ENCODE results near the gene GCC2. TPM values are rescaled to one million over a fixed set of nuclear protein-coding genes. Genes with fewer than 3 reads are reported as not detected.

The GCC2 gene
- total and polyA plus RNA-seq, 9 of the 15 experiments (the other 6 are each of a cell fraction or from before 2014, with no cell fraction given) = 11.4 to 35.7 (median 19.9) TPM

DNA sequence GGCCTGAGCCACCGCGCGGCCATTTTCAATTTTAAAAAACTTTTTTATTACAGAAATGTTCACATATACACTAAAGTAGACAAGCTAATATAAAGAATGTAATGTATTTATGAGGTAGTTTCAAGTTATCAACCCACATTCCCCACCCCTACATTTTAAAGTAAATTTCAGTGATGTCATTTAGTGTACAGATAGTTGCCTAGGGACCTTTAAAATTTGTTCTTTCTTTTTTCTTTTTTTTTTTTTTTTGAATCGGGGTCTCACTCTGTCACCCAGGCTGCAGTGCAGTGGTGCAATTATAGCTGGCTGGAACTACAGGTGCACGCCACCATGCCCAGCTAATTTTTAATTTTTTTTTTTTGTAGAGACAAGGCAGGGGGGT lies 82.7 kb downstream of the GCC2 start:
- no peak for FAIRE-seq
- WGBS (ENCODE audit: insufficient coverage, low coverage, missing lambda C conversion rate) = 79% methylated on average over 4 of the region's 5 CpGs
- Histone ChIP-seq H4K20me1 (replicated peaks; ENCODE audit: control insufficient read depth, insufficient read depth, low read length) (peaks cover 8% of the 10 kb centered on the region; the same call in 1 of the 2 replicates), H2AFZ (ENCODE audit: low read depth, low read length) (peak overlapping the region; percentile 62; the same call in 1 of the 2 replicates), H3K9me1 (ENCODE audit: control insufficient read depth, insufficient read depth, low read length) (no peaks in the 10 kb centered on the region), H3K9me3 (replicated peaks; ENCODE audit: control insufficient read depth, insufficient read depth, low read depth, low read length) (no peaks in the 10 kb centered on the region), H3K4me3 (no peak overlapping the region), H3K27me3 (ENCODE audit: control insufficient read depth in 2 of 2, insufficient read depth in 2 of 2, low read length in 2 of 2) (no peaks in the 10 kb centered on the region), H3K36me3 (ENCODE audit: control insufficient read depth, insufficient read depth, low read length) (no peaks in the 10 kb centered on the region; the same call in 2 of the 3 replicates), H3K79me2 (ENCODE audit: control insufficient read depth, insufficient read depth, low read length) (peaks cover 30% of the 10 kb centered on the region), H3K4me2 (ENCODE audit: insufficient read depth, low read length) (peak overlapping the region; percentile 63; the same call in 1 of the 2 replicates), H3K9ac (ENCODE audit: insufficient read depth in 1 of 2, low read depth in 2 of 2, low read length in 2 of 2) (peak overlapping the region in 1 of 2 experiments; percentile 14; a peak in 2 of 4 replicates), H3K27ac (ENCODE audit: extremely low read depth, low read depth, low read length) (peak overlapping the region; percentile 34; the same call in 2 of the 3 replicates), H3K4me1 (replicated peaks in 1 of 2; ENCODE audit: control insufficient read depth in 2 of 2, insufficient read depth in 2 of 2, low read length in 2 of 2) (peaks cover 14 to 22% of the 10 kb centered on the region in 2 experiments)
- CTCF ChIA-PET (ENCODE audit: low intra/inter-chr PET ratio) = no interaction called here
- POLR2A ChIA-PET = no interaction called here
- in situ Hi-C loops (cut with MboI) = no loop called here
- intact Hi-C loops (cut with micrococcal nuclease) = loop anchor here (5.0 kb wide), 1 partner anchor 106 kb away; no protein-coding TSS in a partner anchor
- no TSS peak for BruUV-seq (replicated peaks)
- no peak for ATAC-seq
- DNase-seq (ENCODE audit: extremely low read depth in 1 of 4, low spot score in 3 of 4) = peak in 1 of 4 experiments; percentile 1
- TF ChIP-seq NCOR1 (IDR thresholded peaks at IDR 0.05) (no peak), PTTG1 (tag; IDR thresholded peaks at IDR 0.05; ENCODE audit: low read depth) (peak; percentile 1; the same call in 1 of the 2 replicates), SNIP1 (IDR thresholded peaks at IDR 0.05; ENCODE audit: low read depth) (no peak), ATF7 (IDR thresholded peaks at IDR 0.05) (0 out of 2 replicates have a peak, but pooled peaks have one; percentile 20), GATA2 (CRISPR knock-in tag; IDR thresholded peaks at IDR 0.05) (no peak), ZKSCAN1 (IDR thresholded peaks at IDR 0.05; ENCODE audit: low read depth, low read length) (no peak), MAZ (CRISPR knock-in tag; conservative IDR thresholded peaks at IDR 0.05 in 1 of 2, IDR thresholded peaks at IDR 0.05 in 1 of 2) (0 out of 4 replicates have a peak, but pooled peaks of 1 of the 2 experiments have one; percentile 18), NFYB (IDR thresholded peaks at IDR 0.05; ENCODE audit: extremely low read depth, insufficient read length) (no peak), MCM3 (IDR thresholded peaks at IDR 0.05) (no peak), TAF7 (tag; IDR thresholded peaks at IDR 0.05) (peak; percentile 43; the same call in 1 of the 2 replicates), LCOR (CRISPR knock-in tag; IDR thresholded peaks at IDR 0.05) (no peak)
- TF ChIP-seq, protein P1, sequence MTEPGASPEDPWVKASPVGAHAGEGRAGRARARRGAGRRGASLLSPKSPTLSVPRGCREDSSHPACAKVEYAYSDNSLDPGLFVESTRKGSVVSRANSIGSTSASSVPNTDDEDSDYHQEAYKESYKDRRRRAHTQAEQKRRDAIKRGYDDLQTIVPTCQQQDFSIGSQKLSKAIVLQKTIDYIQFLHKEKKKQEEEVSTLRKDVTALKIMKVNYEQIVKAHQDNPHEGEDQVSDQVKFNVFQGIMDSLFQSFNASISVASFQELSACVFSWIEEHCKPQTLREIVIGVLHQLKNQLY (CRISPR knock-in tag; conservative IDR thresholded peaks at IDR 0.05) = no peak
- TF ChIP-seq, protein P2, sequence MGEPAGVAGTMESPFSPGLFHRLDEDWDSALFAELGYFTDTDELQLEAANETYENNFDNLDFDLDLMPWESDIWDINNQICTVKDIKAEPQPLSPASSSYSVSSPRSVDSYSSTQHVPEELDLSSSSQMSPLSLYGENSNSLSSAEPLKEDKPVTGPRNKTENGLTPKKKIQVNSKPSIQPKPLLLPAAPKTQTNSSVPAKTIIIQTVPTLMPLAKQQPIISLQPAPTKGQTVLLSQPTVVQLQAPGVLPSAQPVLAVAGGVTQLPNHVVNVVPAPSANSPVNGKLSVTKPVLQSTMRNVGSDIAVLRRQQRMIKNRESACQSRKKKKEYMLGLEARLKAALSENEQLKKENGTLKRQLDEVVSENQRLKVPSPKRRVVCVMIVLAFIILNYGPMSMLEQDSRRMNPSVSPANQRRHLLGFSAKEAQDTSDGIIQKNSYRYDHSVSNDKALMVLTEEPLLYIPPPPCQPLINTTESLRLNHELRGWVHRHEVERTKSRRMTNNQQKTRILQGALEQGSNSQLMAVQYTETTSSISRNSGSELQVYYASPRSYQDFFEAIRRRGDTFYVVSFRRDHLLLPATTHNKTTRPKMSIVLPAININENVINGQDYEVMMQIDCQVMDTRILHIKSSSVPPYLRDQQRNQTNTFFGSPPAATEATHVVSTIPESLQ (CRISPR knock-in tag; IDR thresholded peaks at IDR 0.05) = no peak
- TF ChIP-seq, protein P3, sequence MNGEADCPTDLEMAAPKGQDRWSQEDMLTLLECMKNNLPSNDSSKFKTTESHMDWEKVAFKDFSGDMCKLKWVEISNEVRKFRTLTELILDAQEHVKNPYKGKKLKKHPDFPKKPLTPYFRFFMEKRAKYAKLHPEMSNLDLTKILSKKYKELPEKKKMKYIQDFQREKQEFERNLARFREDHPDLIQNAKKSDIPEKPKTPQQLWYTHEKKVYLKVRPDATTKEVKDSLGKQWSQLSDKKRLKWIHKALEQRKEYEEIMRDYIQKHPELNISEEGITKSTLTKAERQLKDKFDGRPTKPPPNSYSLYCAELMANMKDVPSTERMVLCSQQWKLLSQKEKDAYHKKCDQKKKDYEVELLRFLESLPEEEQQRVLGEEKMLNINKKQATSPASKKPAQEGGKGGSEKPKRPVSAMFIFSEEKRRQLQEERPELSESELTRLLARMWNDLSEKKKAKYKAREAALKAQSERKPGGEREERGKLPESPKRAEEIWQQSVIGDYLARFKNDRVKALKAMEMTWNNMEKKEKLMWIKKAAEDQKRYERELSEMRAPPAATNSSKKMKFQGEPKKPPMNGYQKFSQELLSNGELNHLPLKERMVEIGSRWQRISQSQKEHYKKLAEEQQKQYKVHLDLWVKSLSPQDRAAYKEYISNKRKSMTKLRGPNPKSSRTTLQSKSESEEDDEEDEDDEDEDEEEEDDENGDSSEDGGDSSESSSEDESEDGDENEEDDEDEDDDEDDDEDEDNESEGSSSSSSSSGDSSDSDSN (IDR thresholded peaks at IDR 0.05; ENCODE audit: borderline replicate concordance in 1 of 2, low read depth in 2 of 2, low read length in 2 of 2) = no peak
- TF ChIP-seq, protein P4, sequence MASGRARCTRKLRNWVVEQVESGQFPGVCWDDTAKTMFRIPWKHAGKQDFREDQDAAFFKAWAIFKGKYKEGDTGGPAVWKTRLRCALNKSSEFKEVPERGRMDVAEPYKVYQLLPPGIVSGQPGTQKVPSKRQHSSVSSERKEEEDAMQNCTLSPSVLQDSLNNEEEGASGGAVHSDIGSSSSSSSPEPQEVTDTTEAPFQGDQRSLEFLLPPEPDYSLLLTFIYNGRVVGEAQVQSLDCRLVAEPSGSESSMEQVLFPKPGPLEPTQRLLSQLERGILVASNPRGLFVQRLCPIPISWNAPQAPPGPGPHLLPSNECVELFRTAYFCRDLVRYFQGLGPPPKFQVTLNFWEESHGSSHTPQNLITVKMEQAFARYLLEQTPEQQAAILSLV (tag; IDR thresholded peaks at IDR 0.05) = no peak
